K562 (cell line): ENCODE data around the gene BACE2. TPM values are rescaled to one million over a fixed set of nuclear protein-coding genes. Genes with fewer than 3 reads are reported as not detected.

Experiments
- ATAC-seq: fragments of 200-7000 bp; cut with Tn5 transposase; 3 replicates; pipeline ENCODE4 v1.9.1; 2020; ENCODE audit warnings: moderate library complexity
- BruUV-seq: library from RNA; stranded (reverse); fragments of 400-500 nt; replicated peaks from 2 replicates; lab custom pipeline; 2021; lab: Mats Ljungman, UMichigan
- CTCF ChIA-PET: fragments of 300-600 bp; formaldehyde crosslinking; extraction: SDS; loops from one replicate; lab custom pipeline; 2021; ENCODE audit warnings: low intra/inter-chr PET ratio; lab: Yijun Ruan, JAX
- POLR2A ChIA-PET: fragments of 300-600, 350-650 bp; sonication (Branson Sonifier 250); formaldehyde crosslinking; extraction: SDS; loops from one replicate; lab custom pipeline; 2021; ENCODE audit warnings: antibody characterized with exemption, inconsistent platforms; lab: Yijun Ruan, JAX
- DNase-seq, 4 experiments: peaks; one replicate each; pipeline versions ENCODE4 v3.0.0 to v3.0.0-alpha.2; 2011 to 2018; ENCODE audit warnings: low spot score in 3 of 4, mixed read lengths in 3 of 4; ENCODE audit errors: extremely low read depth in 1 of 4
- FAIRE-seq: peaks from 2 replicates; lab custom pipeline; 2011; peaks lifted over from hg19 to GRCh38; lab: Jason Lieb, UNC
- H2AFZ ChIP-seq: 2 replicates; pipeline ENCODE4 v1.6.0; 2011; ENCODE audit warnings: low read depth, low read length, control low read depth, inconsistent platforms
- H3K27ac ChIP-seq: fragments of 200-600 bp; 3 replicates; pipeline ENCODE4 v1.8.0; 2011; ENCODE audit warnings: low read depth, mild to moderate bottlenecking, control low read depth, inconsistent platforms, low read length, moderate library complexity, mixed read lengths; ENCODE audit errors: extremely low read depth
- H3K27me3 ChIP-seq, 2 experiments: fragments of 300-600 bp in 1 of 2; 2 replicates in 1 of 2; 3 replicates in 1 of 2; pipeline versions ENCODE4 v1.6.0 to v1.8.0; 2011; ENCODE audit warnings: inconsistent platforms in 2 of 2, low read length in 2 of 2, mild to moderate bottlenecking in 1 of 2, mixed read lengths in 1 of 2, moderate library complexity in 1 of 2; ENCODE audit not compliant: control insufficient read depth in 2 of 2, insufficient read depth in 2 of 2
- H3K36me3 ChIP-seq: fragments of 300-600 bp; 3 replicates; pipeline ENCODE4 v1.8.0; 2011; ENCODE audit warnings: mild to moderate bottlenecking, low read length, inconsistent platforms; ENCODE audit not compliant: control insufficient read depth, insufficient read depth
- H3K4me1 ChIP-seq, 2 experiments: fragments of 200-600 bp in 1 of 2; replicated peaks in 1 of 2; 2 replicates in 1 of 2; 3 replicates in 1 of 2; pipeline versions ENCODE4 v1.5.1 to v1.8.0; 2011; ENCODE audit warnings: inconsistent platforms in 2 of 2, low read length in 2 of 2, mild to moderate bottlenecking in 1 of 2, mixed read lengths in 1 of 2, moderate library complexity in 1 of 2; ENCODE audit not compliant: control insufficient read depth in 2 of 2, insufficient read depth in 2 of 2
- H3K4me2 ChIP-seq: 2 replicates; pipeline ENCODE4 v1.6.1; 2011; ENCODE audit warnings: low read length, control low read depth, inconsistent platforms, mixed read lengths; ENCODE audit not compliant: insufficient read depth
- H3K4me3 ChIP-seq: fragments of 200-600 bp; sonication (generic), shearing (Covaris generic); 2 replicates; pipeline ENCODE4 v1.5.1; 2016; ENCODE audit warnings: control low read depth, inconsistent platforms
- H3K79me2 ChIP-seq: fragments of 200-600 bp; 3 replicates; pipeline ENCODE4 v1.8.0; 2011; ENCODE audit warnings: low read length, inconsistent platforms; ENCODE audit not compliant: control insufficient read depth, insufficient read depth
- H3K9ac ChIP-seq, 2 experiments: 2 replicates each; pipeline versions ENCODE4 v1.6.0 to v1.6.1; 2011; ENCODE audit warnings: low read depth in 2 of 2, low read length in 2 of 2, control low read depth in 1 of 2, inconsistent platforms in 1 of 2, mild to moderate bottlenecking in 1 of 2, mixed read lengths in 1 of 2; ENCODE audit not compliant: insufficient read depth in 1 of 2
- H3K9me1 ChIP-seq: one replicate; pipeline ENCODE4 v1.6.0; 2011; ENCODE audit warnings: inconsistent platforms, mild to moderate bottlenecking, low read length, moderate library complexity; ENCODE audit not compliant: control insufficient read depth, insufficient read depth
- H3K9me3 ChIP-seq: replicated peaks from 2 replicates; pipeline ENCODE4 v1.5.1; 2011; ENCODE audit warnings: low read depth, low read length, inconsistent platforms; ENCODE audit not compliant: control insufficient read depth, insufficient read depth
- H4K20me1 ChIP-seq: replicated peaks from 2 replicates; pipeline ENCODE4 v1.6.1; 2011; ENCODE audit warnings: low read length, inconsistent platforms, mixed read lengths; ENCODE audit not compliant: control insufficient read depth, insufficient read depth
- CBX5 ChIP-seq: IDR thresholded peaks from 2 replicates; pipeline ENCODE4 v1.6.1; 2014; ENCODE audit warnings: low read depth, borderline replicate concordance
- DEAF1 ChIP-seq: fragments of 450-650 bp; formaldehyde crosslinking; IDR thresholded peaks from 2 replicates; pipeline ENCODE4 v1.4.0; 2020; ENCODE audit warnings: mild to moderate bottlenecking, moderate library complexity
- ERF ChIP-seq: fragments of 450-650 bp; formaldehyde crosslinking; IDR thresholded peaks from 2 replicates; pipeline ENCODE4 v1.4.0; 2020; ENCODE audit warnings: mild to moderate bottlenecking, mixed read lengths
- ESRRB ChIP-seq: fragments of 250-450 bp; sonication (Bioruptor Pico); IDR thresholded peaks from 2 replicates; pipeline ENCODE4 v1.5.0; 2020; ENCODE audit warnings: mild to moderate bottlenecking, moderate library complexity, borderline replicate concordance
- FOXJ2 ChIP-seq: fragments of 200-800 bp; sonication (Bioruptor generic); IDR thresholded peaks from 2 replicates; pipeline ENCODE4 v1.6.1; 2016; ENCODE audit warnings: missing genetic modification characterization, missing compliant biosample characterization
- GTF2F1 ChIP-seq: IDR thresholded peaks from 2 replicates; pipeline ENCODE4 v1.6.1; 2011; ENCODE audit warnings: low read depth, low read length, improper control_type of control experiment
- HNRNPK ChIP-seq: fragments of 200-400 bp; formaldehyde crosslinking; IDR thresholded peaks from one replicate; pipeline ENCODE4 v1.6.1; 2018; ENCODE audit warnings: mild to moderate bottlenecking, low read depth, low read length; ENCODE audit not compliant: poor library complexity, severe bottlenecking
- KDM5B ChIP-seq: fragments of 200-600 bp; sonication (generic); IDR thresholded peaks from 2 replicates; pipeline ENCODE4 v1.6.1; 2012; ENCODE audit warnings: low read depth, mild to moderate bottlenecking, moderate library complexity, low read length, control low read depth, inconsistent platforms; ENCODE audit not compliant: insufficient replicate concordance
- MYBL2 ChIP-seq, 2 experiments: fragments of 450-650 bp in 1 of 2; sonication (generic) in 1 of 2; formaldehyde crosslinking in 1 of 2; IDR thresholded peaks; 2 replicates each; pipeline versions ENCODE4 v1.6.1 to v1.8.1; 2017 to 2022; ENCODE audit warnings: borderline replicate concordance in 1 of 2, inconsistent platforms in 1 of 2, low read depth in 1 of 2, mild to moderate bottlenecking in 1 of 2, missing genetic modification reagents in 1 of 2, moderate library complexity in 1 of 2
- PCBP2 ChIP-seq: fragments of 200-400 bp; formaldehyde crosslinking; IDR thresholded peaks from 2 replicates; pipeline ENCODE4 v1.6.1; 2018; ENCODE audit warnings: low read length, low read depth, mild to moderate bottlenecking, moderate library complexity; ENCODE audit not compliant: poor library complexity, severe bottlenecking
- SIN3B ChIP-seq: fragments of 450-650 bp; IDR thresholded peaks from 2 replicates; pipeline ENCODE4 v1.6.1; 2017; ENCODE audit warnings: low read depth, mild to moderate bottlenecking, moderate library complexity
- SRF ChIP-seq, 2 experiments: fragments of 250-450, 450-650 bp in 1 of 2; sonication (Bioruptor Pico) in 1 of 2; sonication (generic) in 1 of 2; formaldehyde crosslinking; IDR thresholded peaks; 2 replicates each; pipeline versions ENCODE4 v1.5.0 to v1.5.1; 2020 to 2022; ENCODE audit warnings: mild to moderate bottlenecking in 1 of 2, missing genetic modification reagents in 1 of 2
- TAF7 ChIP-seq: fragments of 450-650 bp; IDR thresholded peaks from 2 replicates; pipeline ENCODE4 v1.6.1; 2016; ENCODE audit warnings: missing genetic modification characterization, missing compliant biosample characterization
- TCFL5 ChIP-seq: fragments of 250-450 bp; sonication (Bioruptor Pico); conservative IDR thresholded peaks from 2 replicates; pipeline ENCODE4 v1.6.1; 2021; ENCODE audit warnings: mild to moderate bottlenecking, moderate library complexity, matching md5 sums
- ZBTB12 ChIP-seq: fragments of 250-450 bp; sonication (Bioruptor Pico); IDR thresholded peaks from 2 replicates; pipeline ENCODE4 v1.4.0; 2020
- ZC3H11A ChIP-seq: IDR thresholded peaks from 2 replicates; pipeline ENCODE4 v1.6.1; 2012; ENCODE audit warnings: low read depth, low read length, improper control_type of control experiment
- ZFX ChIP-seq: sonication (generic); formaldehyde crosslinking; IDR thresholded peaks from 2 replicates; pipeline ENCODE4 v1.8.0; 2022; ENCODE audit warnings: mild to moderate bottlenecking, missing genetic modification reagents, moderate library complexity
- ZNF589 ChIP-seq: fragments of 200-800 bp; sonication (Bioruptor generic); IDR thresholded peaks from 2 replicates; pipeline ENCODE4 v1.6.1; 2016; ENCODE audit warnings: low read depth, missing genetic modification characterization, missing compliant biosample characterization
- WGBS: fragments of 100-300 bp; shearing (Covaris generic); methylation state at CpG from one replicate; pipeline ENCODE4 v1.1.6; 2016; ENCODE audit warnings: low coverage, mixed read lengths; ENCODE audit not compliant: insufficient coverage; ENCODE audit errors: missing lambda C conversion rate; 5-methylcytosine and 5-hydroxymethylcytosine counted together
- in situ Hi-C: fragments of 300-500 bp; cut with MboI; formaldehyde crosslinking; loops from 4 replicates; pipeline ENCODE4 v1.15.0; 2018; ENCODE audit warnings: inconsistent platforms, mixed read lengths
- intact Hi-C: fragments of 100-400 bp; cut with micrococcal nuclease; formaldehyde crosslinking; loops from 2 replicates; pipeline ENCODE4 v1.14.2; 2022
- polyA plus RNA-seq, 8 experiments: library from polyadenylated mRNA; depleted of rRNA in 4 of 8; stranded (reverse) in 5 of 8; unstranded in 3 of 8; fragments of >200 nt; fragmentation: Nextera tagmentation in 2 of 8; fragmentation: Illumina TruSeq in 1 of 8; extraction: Ambion mirVana in 2 of 8; extraction: Trizol in 1 of 8; gene quantifications; 2 replicates each; pipeline versions ENCODE4 v1.2.1 to v1.2.3, GENCODE V29; 2011 to 2014; ENCODE audit warnings: inconsistent platforms in 1 of 8, missing spikeins in 1 of 8
- total RNA-seq, 7 experiments: library from RNA; depleted of rRNA in 6 of 7; stranded (reverse); fragments of >200 nt in 6 of 7; fragmentation: Illumina TruSeq in 2 of 7; extraction: Trizol in 2 of 7; gene quantifications; 2 replicates each; pipeline versions ENCODE4 v1.2.1 to v1.2.3, GENCODE V29; 2011 to 2021; ENCODE audit warnings: low replicate concordance in 1 of 7

BACE2 gene
- total and polyA plus RNA-seq, 9 of the 15 experiments (the other 6 are each of a cell fraction or from before 2014, with no cell fraction given), result 0.05 to 0.24 (median 0.15) TPM; not detected in 2

- no peaks in the 10 kb centered on the region for H3K4me1 ChIP-seq
- no peaks in the 10 kb centered on the region for H3K36me3 ChIP-seq
- no peak overlapping the region for H3K4me2 ChIP-seq
- H3K27me3 ChIP-seq, result no peaks in the 10 kb centered on the region; a peak in 2 of 5 replicates
- no peak for DNase-seq
- no peaks in the 10 kb centered on the region; the same call in 1 of the 2 replicates for H4K20me1 ChIP-seq
- no peak for ATAC-seq
- POLR2A ChIA-PET, result interaction anchor here (1.3 kb wide), 2 partner anchors 9 to 10 kb away, joined by 4 to 6 read pairs; no protein-coding TSS in a partner anchor
- H2AFZ ChIP-seq, result no peak overlapping the region
- no peaks in the 10 kb centered on the region for H3K9me3 ChIP-seq
- H3K27ac ChIP-seq, result no peak overlapping the region
- FAIRE-seq, result no peak
- no peaks in the 10 kb centered on the region for H3K9me1 ChIP-seq
- in situ Hi-C loops (no loop called here), intact Hi-C loops (no loop called here)
- 0% methylated on average over 6 of the region's 6 CpGs for WGBS
- no peaks in the 10 kb centered on the region for H3K79me2 ChIP-seq
- no TSS peak for BruUV-seq
- H3K4me3 ChIP-seq, result no peak overlapping the region
- CTCF ChIA-PET, result no interaction called here
- H3K9ac ChIP-seq, result no peak overlapping the region
- TF ChIP-seq MYBL2 (IDR thresholded peaks at IDR 0.05; ENCODE audit: low read depth) (no peak), MYBL2 (CRISPR knock-in tag; IDR thresholded peaks at IDR 0.05; ENCODE audit: borderline replicate concordance) (no peak), HNRNPK (no peak), KDM5B (no peak), ZC3H11A (no peak), ERF (CRISPR knock-in tag) (no peak), PCBP2 (no peak), SIN3B (no peak), DEAF1 (CRISPR knock-in tag) (no peak), GTF2F1 (no peak), ZFX (CRISPR knock-in tag) (no peak), ZBTB12 (CRISPR knock-in tag) (no peak), CBX5 (no peak), TCFL5 (no peak), TAF7 (no peak), ESRRB (CRISPR knock-in tag) (no peak), SRF (CRISPR knock-in tag; IDR thresholded peaks at IDR 0.05) (no peak), FOXJ2 (tag) (no peak), ZNF589 (CRISPR knock-in tag) (no peak)
Measured at GRCh38 chr21:41175080-41175479, 7.1 kb downstream of the BACE2 start.
